Eye (tissue), 1 donor: ENCODE measurements around the gene CIRBP.

Experiments
- DNase-seq: peaks from one replicate; pipeline ENCODE4 v3.0.0-alpha.2; 2015

The CIRBP gene

DNA sequence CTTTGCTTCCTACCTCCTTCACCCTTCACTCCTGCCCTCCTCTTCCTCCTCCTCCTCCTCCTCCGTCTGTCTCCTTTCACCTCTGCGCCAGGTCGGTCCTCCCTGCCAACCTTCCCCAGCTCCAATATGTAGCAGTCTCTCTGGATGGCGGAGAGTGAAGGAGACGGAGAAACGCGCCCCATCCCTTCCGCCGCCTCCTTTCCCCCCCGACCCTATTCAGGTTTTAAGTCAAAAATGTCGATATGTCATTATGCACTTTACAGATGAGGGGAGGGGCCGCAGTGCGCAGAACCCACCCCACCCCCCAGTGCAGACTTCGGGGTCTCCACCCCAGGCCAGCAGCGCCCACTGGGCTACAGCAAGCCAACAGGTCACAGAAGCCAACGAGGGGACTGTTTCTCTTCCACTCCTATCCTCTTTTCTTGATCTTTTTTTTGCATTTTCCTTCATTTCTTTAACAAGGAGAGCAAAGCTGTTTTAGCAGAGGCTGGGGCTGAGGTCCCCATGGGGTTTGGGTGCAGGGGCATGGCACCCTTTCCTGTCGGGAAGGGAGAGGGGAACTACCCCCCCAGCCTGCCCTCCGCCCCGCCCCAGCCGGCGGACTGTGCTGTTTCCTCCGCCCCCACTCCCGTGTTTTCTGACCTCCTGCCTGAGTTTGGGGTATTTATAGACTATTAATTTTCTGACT, 11.5 kb upstream of the CIRBP start:
- peak; percentile 4 for DNase-seq

DNA sequence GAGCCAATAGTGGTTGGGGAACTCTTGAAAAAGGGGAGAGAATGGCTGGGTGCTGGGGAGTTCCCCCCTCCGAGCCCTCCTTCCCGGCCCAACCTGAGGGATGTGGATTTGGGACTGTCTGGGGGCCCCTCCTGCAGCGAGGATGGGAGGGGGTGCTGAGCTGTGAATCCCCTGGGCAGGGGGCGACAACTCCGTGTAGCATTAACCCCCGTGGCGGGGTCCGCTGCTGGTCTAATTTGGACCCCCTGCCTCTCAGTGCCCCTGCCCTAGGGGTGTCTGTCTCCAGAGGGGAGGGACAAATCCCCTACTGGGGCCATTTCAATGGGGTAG, 11.0 kb upstream of the CIRBP start:
- no peak for DNase-seq

DNA sequence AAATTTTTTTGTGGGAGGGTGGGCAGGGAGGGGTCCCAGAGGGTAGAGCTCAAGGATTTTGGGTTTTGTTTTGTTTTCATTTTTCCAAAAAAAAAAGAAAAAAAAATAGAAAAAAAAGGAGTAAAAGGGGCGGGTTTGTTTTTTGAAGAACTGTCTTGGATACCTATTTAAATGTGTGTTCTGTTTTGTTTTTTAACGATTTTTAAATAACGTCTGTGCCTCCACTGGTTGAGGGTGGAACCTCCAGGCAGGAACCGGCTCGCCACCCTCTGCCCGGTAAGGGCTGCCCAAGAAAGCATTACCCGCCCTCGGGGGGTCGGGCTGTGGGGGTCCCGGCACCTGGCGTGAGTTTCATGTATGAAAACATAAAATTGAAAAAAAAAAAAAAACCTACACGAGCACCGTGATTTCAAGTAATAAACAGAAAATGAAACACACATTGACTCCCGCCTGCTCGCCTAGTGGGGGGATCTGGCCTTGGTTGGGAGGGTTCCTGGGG, 10.4 kb upstream of the CIRBP start:
- DNase-seq = no peak

DNA sequence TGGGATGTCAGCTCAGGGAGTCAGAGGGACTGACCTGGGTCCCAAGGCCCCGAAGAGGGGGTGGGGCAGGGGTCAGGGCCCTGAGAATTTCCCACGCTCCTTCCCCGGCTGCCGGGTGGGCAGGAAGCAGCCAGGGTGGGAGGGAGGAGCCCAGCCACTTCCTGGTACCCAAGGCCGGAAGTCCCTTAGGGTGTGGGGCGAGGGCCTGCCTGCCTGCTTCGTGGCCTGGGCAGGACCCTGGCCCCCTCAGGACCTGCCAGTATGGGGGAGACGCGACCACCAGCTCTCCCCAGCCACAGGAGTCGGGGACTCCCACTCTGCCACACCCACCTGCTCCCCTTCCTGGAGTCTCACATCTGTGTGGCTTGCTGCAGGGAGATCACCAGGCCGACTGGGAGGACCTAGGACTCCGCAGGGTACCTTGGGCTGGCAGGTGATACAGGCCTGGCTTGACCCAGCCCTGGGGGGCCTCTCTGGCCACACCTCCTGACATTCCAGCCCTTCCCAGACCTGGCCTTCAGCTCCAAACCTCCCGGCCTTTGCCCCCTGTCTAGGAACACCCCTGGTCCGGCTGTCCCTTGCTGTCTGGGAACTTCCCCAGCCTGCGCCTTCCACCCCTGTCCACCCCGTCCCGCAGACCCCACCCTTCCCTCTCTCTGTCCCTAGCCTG, 9.8 kb upstream of the CIRBP start:
- peak; percentile 69 for DNase-seq

DNA sequence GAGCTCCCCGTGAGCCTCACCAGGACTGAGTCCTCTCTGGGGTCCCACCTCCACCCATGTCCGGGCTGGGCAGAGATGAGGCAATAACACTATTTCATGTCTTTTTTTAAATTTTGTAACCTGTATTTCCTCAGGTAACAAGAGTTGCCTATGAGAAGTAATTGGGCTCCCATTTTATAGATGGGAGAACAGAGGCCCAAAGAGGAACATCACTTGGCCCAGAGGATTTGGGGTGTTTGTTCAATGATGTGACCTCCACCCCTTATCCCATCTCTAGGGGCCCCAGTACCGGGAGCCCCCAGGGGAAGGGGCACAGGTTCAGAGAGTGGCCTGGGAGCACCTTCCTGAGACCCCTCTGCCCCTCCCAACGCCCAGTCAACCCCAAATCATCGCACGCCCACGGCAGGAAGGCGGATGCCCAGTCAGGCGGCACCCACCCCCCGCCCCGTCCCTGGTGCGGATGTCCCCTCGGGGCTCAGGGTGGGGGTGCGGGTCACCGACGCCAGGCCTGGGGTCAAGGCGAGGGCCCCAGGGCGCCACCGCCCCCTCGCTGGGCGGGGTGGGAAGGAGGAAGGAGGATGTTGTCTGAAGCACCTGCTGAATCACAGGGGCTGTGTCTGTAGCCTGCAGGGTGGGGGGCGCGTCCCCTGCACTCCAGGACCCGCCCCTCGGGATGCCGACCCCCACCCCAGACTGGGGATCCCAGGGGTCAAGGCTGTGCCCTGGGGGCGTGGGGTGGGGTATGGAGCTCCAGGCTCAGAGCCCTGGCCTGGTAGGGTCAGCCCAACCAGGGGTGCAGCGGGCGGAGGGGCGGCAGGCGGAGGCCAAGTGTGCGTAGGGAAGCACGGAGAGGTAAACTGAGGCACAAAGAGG, 9.0 kb upstream of the CIRBP start:
- DNase-seq = peak; percentile 60

DNA sequence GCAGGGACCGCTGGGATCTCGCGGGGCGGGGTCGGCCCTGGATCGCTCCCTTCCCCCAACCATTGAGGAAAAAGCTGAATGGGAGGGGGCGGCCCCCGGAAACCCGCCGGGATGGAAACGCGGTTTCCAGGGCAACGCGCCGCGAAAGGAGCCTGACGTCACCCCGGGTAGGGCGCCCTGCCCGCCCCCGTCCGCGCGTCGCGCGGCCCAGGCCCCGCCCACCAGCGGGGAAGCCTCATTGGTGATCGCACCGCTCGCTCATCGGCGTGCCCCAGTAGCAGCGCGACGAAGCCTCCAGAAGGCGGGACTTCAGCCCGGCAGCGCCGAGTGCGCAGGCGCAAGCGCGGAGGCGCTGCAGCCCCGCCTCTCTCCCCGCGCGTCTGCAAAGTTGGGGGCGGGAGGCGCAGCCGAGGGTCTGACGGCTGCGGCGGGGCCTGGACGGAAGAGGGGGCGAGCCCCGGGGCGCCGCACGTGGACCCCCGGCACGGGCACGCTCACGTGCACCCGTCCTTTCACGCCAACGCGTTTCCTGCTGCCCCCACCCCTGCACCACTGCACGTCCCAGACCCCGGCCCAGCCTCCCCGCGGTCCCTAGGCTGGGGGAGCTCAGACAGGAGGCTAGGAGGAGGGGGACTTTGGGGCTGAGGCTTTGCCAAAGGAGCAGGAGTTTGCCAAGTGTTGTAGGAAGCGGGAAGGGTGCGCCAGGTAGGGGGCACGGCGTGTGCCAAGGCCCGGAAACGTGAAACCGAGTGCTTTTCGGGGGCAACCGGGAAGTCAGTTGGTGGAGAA, 8.2 kb upstream of the CIRBP start:
- peak; percentile 98 for DNase-seq

DNA sequence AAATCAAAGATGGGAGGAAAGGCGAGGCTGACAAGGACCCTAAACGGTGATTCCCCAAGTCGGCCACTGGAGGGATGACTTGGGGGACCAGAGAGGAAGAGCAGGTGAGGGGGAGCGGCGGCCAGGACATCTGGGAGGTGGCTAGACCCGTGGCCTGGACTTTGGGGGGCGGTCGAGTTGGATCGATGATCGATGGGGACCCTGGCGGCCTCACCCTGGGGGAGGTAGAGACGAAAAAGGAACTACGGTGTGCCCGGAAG, 7.7 kb upstream of the CIRBP start:
- DNase-seq = no peak

DNA sequence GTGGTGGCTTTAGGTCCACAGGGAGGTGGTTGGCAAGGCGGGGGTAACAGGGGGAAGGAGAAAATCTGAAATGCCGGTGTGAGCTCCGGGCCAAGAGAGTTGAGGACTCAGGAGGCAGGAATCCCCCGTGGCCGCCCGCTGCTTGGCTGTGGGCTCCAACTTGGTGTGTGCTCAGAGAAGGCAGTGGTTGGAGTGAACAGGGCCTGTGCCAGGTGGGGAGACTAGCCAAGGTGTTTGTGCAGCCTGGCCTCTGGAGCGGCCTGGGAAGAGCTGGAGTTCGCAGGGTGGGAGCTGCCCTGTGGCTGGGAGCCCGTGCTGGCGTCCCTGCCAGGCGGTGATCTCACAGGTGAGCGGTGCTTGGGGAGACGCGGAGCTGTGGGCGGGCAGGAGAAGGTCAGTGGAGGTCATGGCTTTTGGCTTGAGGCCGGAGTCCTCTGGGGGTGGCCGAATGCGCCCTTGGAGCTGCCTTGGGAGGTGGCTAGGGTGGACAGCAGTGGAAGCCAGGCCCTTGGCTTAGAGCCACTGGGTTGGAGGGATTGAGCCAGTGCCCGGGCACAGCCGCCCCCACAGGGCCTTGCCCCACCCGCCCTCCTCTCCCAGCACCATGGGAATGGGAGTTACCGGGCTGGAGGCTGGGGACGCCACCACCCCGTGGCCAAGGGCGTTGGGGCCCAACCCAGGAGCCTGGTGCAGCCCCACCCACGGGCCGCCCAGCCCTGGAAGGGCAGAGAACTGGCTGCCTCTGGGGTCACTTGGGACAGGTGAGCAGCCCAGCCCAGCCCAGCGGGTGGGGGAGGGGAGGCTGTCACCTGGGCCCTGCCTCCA, 7.1 kb upstream of the CIRBP start:
- DNase-seq = no peak

DNA sequence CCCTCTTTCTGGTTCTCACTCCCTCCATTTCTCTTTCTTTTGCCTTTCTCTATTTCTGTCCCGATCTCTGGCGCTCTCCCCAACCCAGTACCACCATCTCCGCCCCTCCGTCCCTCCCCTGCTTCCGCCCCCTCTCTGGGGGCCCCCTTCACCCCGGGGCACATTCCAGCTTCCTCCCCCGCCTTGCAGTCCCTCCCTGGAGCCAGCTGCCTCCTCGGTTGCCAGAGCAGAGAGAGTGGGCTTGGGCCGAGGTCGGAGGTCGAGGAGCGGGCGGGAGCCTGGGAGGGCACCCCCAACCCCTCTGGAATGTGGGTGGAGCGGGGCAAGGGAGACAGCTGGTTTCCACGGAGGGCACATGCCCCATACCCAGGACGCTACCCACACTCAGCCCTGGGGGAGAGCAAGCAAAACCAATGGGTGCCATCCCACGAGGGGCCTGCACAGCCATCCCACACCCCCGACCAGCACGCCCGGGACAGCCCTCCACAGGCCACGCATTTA, 6.5 kb upstream of the CIRBP start:
- DNase-seq = peak; percentile 71

DNA sequence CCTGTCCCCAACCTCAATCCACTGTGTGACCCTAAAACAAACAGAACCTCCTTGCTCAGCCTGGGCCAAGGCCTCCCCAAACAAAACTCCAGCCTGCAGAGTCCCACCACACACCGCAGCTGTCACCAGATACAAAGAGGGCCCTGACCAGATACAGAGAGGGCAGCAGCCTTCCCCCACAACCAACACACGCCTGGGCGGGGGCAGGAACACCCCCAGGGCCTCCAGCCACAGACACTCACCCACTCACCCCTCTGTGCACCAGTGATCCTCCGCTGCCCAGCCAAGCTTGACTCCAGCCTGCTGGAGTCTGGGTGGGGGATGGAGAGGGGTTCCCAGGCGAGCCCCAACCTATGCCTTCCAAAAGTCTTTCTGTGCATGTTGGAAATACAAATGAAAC, 5.9 kb upstream of the CIRBP start:
- no peak for DNase-seq

DNA sequence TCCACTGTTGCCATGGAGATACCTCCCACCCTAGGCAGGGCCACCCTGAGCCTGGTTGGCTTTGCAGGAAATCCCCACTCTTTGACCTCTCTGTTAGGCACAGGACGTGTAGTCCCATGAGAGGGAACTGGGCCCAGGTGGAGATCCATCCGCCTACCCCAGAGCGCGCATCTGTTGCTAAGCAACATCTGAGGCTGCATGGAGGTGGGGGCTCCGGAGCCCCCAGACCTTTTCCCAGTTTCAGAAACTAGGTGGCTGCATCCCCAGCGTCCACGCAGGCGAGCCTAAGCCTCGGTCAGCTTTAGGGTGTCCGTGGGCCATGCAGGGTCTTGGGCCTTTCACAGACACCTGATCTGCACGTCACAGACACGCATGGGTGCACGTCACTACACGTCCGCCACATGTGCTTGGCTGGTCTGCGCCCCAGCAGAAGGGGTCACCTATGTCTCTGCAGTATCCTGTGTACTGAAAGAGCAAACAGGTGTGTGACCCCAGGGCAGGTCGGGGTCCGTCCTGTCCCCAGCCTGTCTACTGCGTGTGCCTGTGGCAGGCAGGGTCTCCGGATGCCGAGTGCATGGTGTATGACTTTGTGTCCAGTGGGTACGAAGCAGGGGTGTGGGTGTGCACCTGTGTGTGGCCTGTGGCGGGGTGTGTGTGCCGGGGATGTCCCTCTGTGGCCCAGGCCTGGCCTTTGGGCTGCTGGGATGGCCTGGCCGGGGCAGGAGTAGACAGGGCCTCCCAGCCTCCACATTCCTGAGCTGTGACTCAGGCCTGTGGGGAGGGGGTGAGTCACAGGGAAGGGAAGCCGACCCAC, 4.1 kb upstream of the CIRBP start:
- DNase-seq = peak; percentile 85

DNA sequence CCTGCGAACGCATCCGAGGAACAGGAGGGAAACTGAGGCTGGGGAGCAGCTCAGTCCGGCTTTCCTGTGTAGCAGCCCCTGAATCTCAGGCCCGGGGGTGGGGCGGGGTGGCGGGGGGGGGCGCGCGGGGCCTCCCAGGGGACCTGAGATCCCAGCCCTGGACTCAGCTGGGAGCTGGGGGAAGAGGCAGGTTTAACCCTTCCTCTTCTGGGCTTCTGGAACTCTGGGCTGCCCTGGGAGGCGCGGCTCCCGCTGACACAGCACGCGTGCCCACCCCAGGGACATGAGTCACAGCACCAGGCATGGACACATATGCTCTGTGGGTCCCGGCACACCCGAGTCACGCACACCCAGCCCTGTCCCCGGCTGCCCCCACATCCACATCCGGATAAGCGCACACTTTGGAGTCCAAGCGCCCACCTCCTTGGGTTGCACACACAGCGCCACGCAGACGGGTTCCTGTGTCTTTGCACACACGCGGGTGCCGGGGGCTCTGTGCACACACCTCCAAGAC, 3.5 kb upstream of the CIRBP start:
- no peak for DNase-seq

DNA sequence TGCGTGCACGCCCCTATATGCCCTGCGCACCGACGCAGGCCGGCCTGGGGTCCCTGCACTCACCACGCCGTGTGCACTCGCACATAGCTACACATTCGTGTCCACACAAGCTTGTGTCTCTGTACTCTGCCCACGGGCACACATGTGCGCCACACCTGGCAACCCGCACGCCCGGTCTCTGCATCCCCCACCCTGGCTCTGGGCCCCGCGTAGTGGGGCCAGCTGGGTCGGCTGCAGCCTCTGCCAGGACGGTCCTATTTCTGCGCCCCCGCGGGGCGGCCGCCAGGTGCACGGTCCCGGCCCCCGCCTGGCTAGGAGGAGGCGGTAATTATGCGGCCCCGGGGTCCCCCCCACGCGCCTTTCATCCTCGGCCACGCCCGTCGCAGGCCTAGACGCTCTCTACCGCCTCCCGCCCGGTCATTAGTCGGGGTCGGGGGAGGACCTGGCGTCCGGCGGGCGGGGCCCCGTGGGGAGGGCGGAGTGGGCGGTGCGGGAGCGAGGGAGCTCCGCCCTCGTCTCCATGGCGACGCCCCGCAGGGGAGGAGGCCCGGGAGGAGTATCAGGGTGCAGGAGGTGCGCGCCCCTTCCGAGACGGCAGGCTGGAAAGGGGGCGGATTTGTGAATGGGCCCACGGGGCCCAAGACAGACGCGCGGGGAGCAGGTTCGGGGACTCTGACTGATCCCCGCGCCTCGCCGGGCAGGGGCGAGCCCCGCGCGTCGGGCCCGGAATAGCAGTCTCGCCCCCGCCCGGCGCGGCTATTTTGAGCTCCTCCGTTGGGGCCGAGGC, 2.8 kb upstream of the CIRBP start:
- DNase-seq = peak; percentile 89

DNA sequence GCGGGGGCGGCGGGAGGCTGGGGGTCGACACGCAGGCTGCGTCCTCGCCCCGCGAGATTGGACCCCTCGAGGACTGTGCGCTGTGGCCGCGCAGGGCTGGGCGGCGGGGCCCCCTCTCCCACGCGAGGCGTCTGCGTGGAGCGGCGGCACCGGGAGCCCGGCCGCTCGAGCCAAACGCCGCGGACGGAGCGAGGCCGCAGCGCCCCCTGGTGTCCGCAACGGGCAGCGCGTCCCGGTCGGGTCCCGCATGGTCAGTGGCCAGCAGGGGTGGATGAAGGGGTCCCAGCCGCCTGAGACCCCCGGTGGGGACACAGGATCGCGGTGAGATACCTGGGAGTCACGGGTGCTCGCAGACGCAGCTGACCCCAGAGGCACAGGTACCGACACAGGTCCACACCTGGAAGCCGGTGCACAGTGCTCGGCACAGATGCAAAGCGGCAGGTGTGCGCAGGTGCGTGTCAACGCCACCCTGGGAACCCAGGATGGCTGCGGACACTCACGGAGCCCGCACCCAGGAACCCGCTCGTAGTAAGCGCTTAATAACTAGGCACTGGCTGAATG, 2.1 kb upstream of the CIRBP start:
- DNase-seq = peak; percentile 92

DNA sequence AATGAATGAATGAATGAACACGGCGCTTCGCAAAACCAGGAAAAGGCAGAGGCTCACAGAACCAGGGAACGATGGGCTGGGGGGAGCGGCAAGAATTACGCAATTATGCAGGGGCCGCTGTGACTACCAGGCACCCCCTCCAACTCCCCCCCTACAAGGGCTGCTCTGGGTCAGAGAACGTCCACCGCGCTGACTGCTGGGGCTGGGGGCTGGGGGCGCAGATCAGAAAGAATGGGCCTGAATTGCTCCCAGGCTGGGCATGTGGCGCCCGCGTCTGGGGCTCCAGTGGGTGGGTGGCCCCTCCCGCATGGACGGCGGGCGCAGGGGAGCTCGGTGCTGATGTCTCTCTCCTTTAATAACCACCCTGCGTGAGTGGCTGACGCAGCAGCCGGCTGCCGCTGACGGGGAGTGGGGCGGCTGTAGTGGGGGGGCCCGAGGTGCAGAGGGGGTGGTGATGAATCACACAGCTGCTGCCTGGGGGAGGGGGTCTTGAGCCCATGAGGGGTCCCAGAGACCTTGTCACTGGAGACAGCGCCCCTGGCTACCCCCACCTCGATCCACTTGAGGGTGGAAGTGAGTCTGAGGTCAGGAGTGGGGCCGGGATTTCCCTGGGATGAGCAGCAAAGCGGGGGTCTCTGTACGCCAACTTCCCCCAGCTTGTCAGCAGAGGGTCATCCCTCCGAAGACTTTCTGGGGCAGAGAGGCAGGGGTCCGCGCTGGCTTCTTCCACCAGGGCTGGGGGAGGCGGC, 1.5 kb upstream of the CIRBP start:
- peak; percentile 68 for DNase-seq

DNA sequence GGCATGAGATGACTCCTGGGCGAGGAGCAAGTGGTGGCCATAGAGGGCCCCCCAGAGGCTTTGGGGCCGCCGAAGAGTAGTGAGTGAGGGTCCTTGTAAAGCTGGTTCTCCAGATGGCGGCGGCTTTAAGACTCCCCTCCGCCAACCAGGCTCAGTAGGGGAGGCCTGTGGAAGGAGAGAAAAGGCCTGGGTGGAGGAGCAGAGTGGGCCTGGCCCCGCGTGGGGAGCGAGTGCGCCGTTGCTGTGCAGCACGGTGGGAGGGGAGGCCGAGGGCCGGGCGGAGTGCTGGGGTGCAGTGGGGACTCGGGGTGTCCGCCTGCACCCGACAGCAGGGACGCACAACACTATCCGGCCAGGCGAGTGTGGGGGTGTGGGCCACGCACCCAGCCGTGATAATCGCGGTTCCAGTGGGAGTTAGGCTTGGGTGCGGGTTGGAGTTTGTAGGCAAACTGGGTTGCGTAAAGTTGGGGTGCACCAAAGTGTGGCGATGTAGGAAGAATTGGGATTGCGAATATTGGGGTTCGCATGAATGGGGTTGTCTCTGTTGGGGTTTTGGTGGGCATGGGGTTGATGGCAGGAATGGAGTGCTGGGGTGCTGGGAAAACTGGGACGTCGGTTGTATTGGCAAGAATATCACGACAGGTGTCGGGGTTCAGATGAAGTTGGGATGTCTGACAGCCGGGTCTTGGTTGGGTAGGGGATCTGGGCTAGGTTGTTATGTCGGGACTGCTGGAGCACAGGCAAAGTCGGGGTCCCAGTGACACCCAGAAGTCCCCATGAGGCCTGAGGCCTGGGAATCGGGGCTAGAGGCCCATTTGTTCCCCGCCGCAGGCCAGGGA, 687 bp upstream of the CIRBP start:
- DNase-seq = peak; percentile 50

DNA sequence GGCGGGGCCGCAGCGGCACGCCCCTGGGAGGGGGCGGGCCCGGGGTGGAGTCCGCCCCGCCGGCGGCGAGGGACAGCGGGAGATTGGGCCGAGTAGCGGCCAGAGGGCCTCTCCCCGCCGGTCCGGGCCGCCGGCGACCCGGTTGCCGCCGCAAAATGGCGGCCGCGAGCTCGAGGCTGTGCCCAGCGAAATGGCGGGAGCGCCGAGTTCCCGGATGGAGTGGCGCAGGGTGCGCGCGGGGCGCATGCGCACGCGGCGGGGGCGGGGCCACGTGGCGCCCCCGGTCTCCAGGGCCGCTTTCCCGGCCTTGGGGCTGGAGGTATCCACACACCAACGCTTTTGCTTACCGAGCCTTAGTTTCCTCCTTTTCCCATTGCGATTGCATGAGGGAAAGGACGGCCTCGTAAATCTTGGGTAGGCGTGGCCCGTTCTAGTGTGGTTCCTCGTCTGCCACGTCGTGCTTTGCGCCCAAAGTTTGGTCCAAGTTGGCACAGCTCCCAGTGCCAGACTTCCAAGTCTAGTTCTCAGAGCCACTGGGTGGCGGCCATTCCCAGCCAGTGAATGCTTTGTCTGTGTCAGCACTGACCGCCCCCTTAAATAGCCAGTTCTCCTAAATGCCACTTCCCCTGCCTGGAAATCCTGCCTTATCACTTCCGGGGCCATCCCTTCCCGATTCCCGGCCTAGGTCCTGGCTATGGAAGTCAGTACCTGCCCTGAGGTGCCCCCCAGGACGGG, 513 bp downstream of the CIRBP start:
- peak; percentile 94 for DNase-seq
